ENCODE data around the gene TLE1.
"Not testable (repeated sequence)": the region's sequence is repeated elsewhere in the genome, so short reads cannot be mapped to it uniquely, and the experiment has no call there.

TLE1 gene

GRCh38 chr9:81623778-81624177, 65.6 kb downstream of the TLE1 start:
- no peak for DNase-seq (ENCODE audit: extremely low read depth in 1 of 2, low read depth in 1 of 2)

- no peak for DNase-seq (ENCODE audit: extremely low read depth in 1 of 2, low read depth in 1 of 2)
Measured at GRCh38 chr9:81622471-81623255, 66.7 kb downstream of the TLE1 start.

GRCh38 chr9:81621785-81622259, 67.5 kb downstream of the TLE1 start:
- no peak for DNase-seq (ENCODE audit: extremely low read depth in 1 of 2, low read depth in 1 of 2)

GRCh38 chr9:81621118-81621517, 68.2 kb downstream of the TLE1 start:
- DNase-seq (ENCODE audit: extremely low read depth in 1 of 2, low read depth in 1 of 2): no peak

- DNase-seq (ENCODE audit: extremely low read depth in 1 of 2, low read depth in 1 of 2): peak; percentile 6 to 15
Measured at GRCh38 chr9:81620002-81620390, 69.4 kb downstream of the TLE1 start.

- no peak for DNase-seq (ENCODE audit: extremely low read depth in 1 of 2, low read depth in 1 of 2)
Measured at GRCh38 chr9:81619353-81620001, 69.9 kb downstream of the TLE1 start.

- no peak for DNase-seq (ENCODE audit: extremely low read depth in 1 of 2, low read depth in 1 of 2)
Measured at GRCh38 chr9:81618923-81619322, 70.4 kb downstream of the TLE1 start.

- DNase-seq (ENCODE audit: extremely low read depth in 1 of 2, low read depth in 1 of 2): no peak
Measured at GRCh38 chr9:81616141-81616540, 73.2 kb downstream of the TLE1 start.

- DNase-seq (ENCODE audit: extremely low read depth in 1 of 2, low read depth in 1 of 2): no peak
Measured at GRCh38 chr9:81614335-81614734, 75.0 kb downstream of the TLE1 start.

GRCh38 chr9:81613002-81613812, 76.1 kb downstream of the TLE1 start:
- DNase-seq (ENCODE audit: extremely low read depth in 1 of 2, low read depth in 1 of 2): no peak

GRCh38 chr9:81611664-81612063, 77.7 kb downstream of the TLE1 start:
- no peak for DNase-seq (ENCODE audit: extremely low read depth in 1 of 2, low read depth in 1 of 2)

GRCh38 chr9:81610740-81611107, 78.6 kb downstream of the TLE1 start:
- no peak for DNase-seq (ENCODE audit: extremely low read depth in 1 of 2, low read depth in 1 of 2)

- DNase-seq (ENCODE audit: extremely low read depth in 1 of 2, low read depth in 1 of 2): no peak
Measured at GRCh38 chr9:81609782-81610739, 79.3 kb downstream of the TLE1 start.

GRCh38 chr9:81608289-81608657, 81.1 kb downstream of the TLE1 start:
- no peak for DNase-seq (ENCODE audit: extremely low read depth in 1 of 2, low read depth in 1 of 2)

GRCh38 chr9:81607593-81608288, 81.6 kb downstream of the TLE1 start:
- DNase-seq (ENCODE audit: extremely low read depth in 1 of 2, low read depth in 1 of 2): no peak

GRCh38 chr9:81606261-81606660, 83.1 kb downstream of the TLE1 start:
- not testable (repeated sequence) for DNase-seq (ENCODE audit: extremely low read depth in 1 of 2, low read depth in 1 of 2)

- no peak for DNase-seq (ENCODE audit: extremely low read depth in 1 of 2, low read depth in 1 of 2)
Measured at GRCh38 chr9:81605170-81605670, 84.1 kb downstream of the TLE1 start.

- no peak for DNase-seq (ENCODE audit: extremely low read depth in 1 of 2, low read depth in 1 of 2)
Measured at GRCh38 chr9:81604306-81605169, 84.8 kb downstream of the TLE1 start.
